SJSA1 (cell line): ENCODE results near the gene SPDEF. TPM values are rescaled to one million over a fixed set of nuclear protein-coding genes. Genes with fewer than 3 reads are reported as not detected.

Experiments
- DNase-seq, 2 experiments: peaks; one replicate each; pipeline ENCODE4 v3.0.0-alpha.2; 2015 to 2020; ENCODE audit warnings: low spot score in 2 of 2, low read depth in 1 of 2
- H3K27ac ChIP-seq: fragments of 250-450 bp; sonication (Bioruptor Pico); 2 replicates; pipeline ENCODE4 v1.5.1; 2020; ENCODE audit warnings: mild to moderate bottlenecking, moderate library complexity
- H3K27me3 ChIP-seq: fragments of 250-450 bp; sonication (Bioruptor Pico); replicated peaks from 2 replicates; pipeline ENCODE4 v1.5.1; 2020; ENCODE audit warnings: mild to moderate bottlenecking, moderate library complexity
- H3K36me3 ChIP-seq: fragments of 250-450 bp; sonication (Bioruptor Pico); 2 replicates; pipeline ENCODE4 v1.5.1; 2020; ENCODE audit warnings: mild to moderate bottlenecking
- H3K4me1 ChIP-seq: fragments of 250-450 bp; sonication (Bioruptor Pico); replicated peaks from 2 replicates; pipeline ENCODE4 v1.6.1; 2021; ENCODE audit warnings: mild to moderate bottlenecking
- H3K4me3 ChIP-seq: fragments of 250-450 bp; sonication (Bioruptor Pico); 2 replicates; pipeline ENCODE4 v1.5.1; 2020; ENCODE audit warnings: mild to moderate bottlenecking
- H3K9me3 ChIP-seq: fragments of 250-450 bp; sonication (Bioruptor Pico); replicated peaks from 2 replicates; pipeline ENCODE4 v1.5.1; 2020; ENCODE audit warnings: mild to moderate bottlenecking
- total RNA-seq: library from RNA; depleted of rRNA; stranded (reverse); fragments of >200 nt; shearing (Covaris generic); gene quantifications from 2 replicates; pipeline ENCODE4 v1.2.3, GENCODE V29; 2014; rRNA removed

Gene SPDEF
- not detected in 2 replicates for total RNA-seq

- Histone ChIP-seq H3K36me3 (no peaks in the 10 kb centered on the region), H3K4me3 (no peak within 1 kb of the TSS), H3K27ac (no peak within 1 kb of the TSS), H3K4me1 (no peaks in the 10 kb centered on the region), H3K27me3 (no peaks in the 10 kb centered on the region), H3K9me3 (no peaks in the 10 kb centered on the region)
- no peak for DNase-seq
These were observed at the start of gene SPDEF for GRCh38 chr6:34556031-34556471. TSS of gene SPDEF (minus strand) at chr6:34556329. CDS start at chr6:34544455, 11,874 bp downstream.

DNA sequence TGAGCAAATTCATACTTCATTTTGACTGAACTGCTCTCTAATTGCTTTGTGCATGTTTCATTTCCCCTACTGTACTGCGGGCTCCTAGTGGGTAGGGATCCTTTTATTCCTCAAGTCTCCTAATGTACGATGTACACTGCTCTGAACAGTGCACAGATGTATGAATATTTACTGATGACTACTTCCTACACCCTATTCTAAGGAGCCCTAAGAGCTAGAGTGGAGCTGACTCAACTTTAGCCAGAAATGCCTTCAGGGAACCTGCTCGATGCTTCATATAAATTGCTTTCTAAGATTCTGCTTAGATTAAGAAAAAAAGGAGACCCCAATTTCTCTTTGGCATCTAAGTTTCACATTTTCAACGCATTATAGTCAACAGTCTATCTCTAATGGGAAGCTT, 47.6 kb upstream of the SPDEF start:
- Histone ChIP-seq H3K4me3 (no peak overlapping the region), H3K9me3 (no peaks in the 10 kb centered on the region), H3K27ac (no peak overlapping the region), H3K4me1 (peaks cover 25% of the 10 kb centered on the region), H3K36me3 (peaks cover 24% of the 10 kb centered on the region), H3K27me3 (no peaks in the 10 kb centered on the region)
- DNase-seq = no peak

GRCh38 chr6:34602318-34603111, 46.4 kb upstream of the SPDEF start:
- no peak overlapping the region for H3K27ac ChIP-seq
- no peak overlapping the region for H3K4me3 ChIP-seq
- no peak for DNase-seq
- no peaks in the 10 kb centered on the region for H3K9me3 ChIP-seq
- H3K36me3 ChIP-seq = peaks cover 21% of the 10 kb centered on the region
- H3K27me3 ChIP-seq = no peaks in the 10 kb centered on the region
- peaks cover 30% of the 10 kb centered on the region for H3K4me1 ChIP-seq

DNA sequence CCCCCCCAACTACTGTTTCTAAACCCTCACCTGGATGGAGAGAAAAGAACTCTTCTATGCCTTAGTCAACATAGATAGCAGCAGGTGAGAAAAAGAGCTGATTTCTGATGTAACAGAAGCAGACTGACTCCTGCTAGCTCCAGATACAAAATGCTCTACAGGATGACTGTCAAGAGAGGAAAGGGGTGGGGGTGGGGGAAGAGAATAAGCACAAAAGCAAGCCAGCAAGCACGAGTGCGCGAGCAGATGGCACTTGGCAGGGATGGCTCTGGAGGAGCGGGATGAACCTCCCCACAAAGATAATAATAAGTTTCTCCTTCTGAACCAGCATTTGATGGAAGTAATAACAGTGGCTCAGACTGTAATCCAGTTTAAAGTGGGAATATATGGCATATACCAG, 45.6 kb upstream of the SPDEF start:
- peaks cover 15% of the 10 kb centered on the region for H3K36me3 ChIP-seq
- no peak overlapping the region for H3K4me3 ChIP-seq
- H3K27me3 ChIP-seq = no peaks in the 10 kb centered on the region
- H3K4me1 ChIP-seq = peaks cover 30% of the 10 kb centered on the region
- DNase-seq = no peak
- H3K9me3 ChIP-seq = no peaks in the 10 kb centered on the region
- no peak overlapping the region for H3K27ac ChIP-seq

DNA sequence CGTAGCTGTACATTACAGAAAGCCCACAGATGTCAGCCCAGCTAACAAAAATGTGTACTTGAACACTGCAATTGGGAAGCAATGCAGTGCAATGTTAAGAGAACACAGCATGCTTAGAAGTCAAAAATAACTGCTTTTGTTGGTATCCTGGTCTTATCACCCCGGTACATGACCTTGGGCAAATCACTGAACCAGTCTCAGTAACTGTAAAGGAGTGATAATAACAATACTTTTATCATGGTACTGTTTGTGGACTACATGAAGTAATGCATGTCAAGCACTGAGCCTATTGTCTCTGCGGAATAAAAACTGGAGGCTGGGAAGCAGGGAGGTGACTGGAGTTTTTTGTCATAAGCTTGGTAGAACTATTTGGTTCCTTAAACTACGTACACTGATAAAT, 44.7 kb upstream of the SPDEF start:
- no peak for DNase-seq
- H3K27ac ChIP-seq = no peak overlapping the region
- H3K4me1 ChIP-seq = peaks cover 35% of the 10 kb centered on the region
- H3K27me3 ChIP-seq = no peaks in the 10 kb centered on the region
- peaks cover 15% of the 10 kb centered on the region for H3K36me3 ChIP-seq
- no peak overlapping the region for H3K4me3 ChIP-seq
- no peaks in the 10 kb centered on the region for H3K9me3 ChIP-seq

- H3K27ac ChIP-seq = no peak overlapping the region
- H3K36me3 ChIP-seq = peaks cover 15% of the 10 kb centered on the region
- DNase-seq = no peak
- H3K4me3 ChIP-seq = no peak overlapping the region
- peaks cover 42% of the 10 kb centered on the region for H3K4me1 ChIP-seq
- no peaks in the 10 kb centered on the region for H3K9me3 ChIP-seq
- no peaks in the 10 kb centered on the region for H3K27me3 ChIP-seq
These were observed 44.0 kb upstream of the SPDEF start for GRCh38 chr6:34600101-34600500.

DNA sequence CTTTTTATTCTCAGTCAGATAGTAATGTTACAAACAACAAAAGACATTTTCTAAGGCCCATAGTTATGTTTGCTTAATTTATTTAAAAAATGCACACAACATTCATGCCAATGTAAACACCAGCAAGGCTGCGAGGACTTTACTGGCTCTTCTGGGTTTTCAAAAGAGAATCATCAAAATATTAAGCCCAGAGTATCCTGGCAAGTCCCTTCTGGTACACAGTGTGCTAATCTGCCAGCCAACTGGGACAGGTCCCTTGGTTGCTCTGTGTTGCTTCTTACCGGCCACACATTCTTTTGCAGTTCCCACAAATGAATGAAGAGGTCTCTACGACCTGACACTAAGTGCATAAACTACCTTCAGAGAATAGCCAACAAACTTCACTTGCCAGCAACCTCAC, 42.6 kb upstream of the SPDEF start:
- H3K27me3 ChIP-seq = no peaks in the 10 kb centered on the region
- no peaks in the 10 kb centered on the region for H3K9me3 ChIP-seq
- no peak overlapping the region for H3K4me3 ChIP-seq
- DNase-seq = peak in 1 of 2 experiments; percentile 44
- H3K36me3 ChIP-seq = peaks cover 14% of the 10 kb centered on the region
- no peak overlapping the region for H3K27ac ChIP-seq
- peaks cover 42% of the 10 kb centered on the region for H3K4me1 ChIP-seq

- DNase-seq = no peak
- Histone ChIP-seq H3K36me3 (peaks cover 11% of the 10 kb centered on the region; the same call in 1 of the 2 replicates), H3K27ac (no peak overlapping the region), H3K9me3 (no peaks in the 10 kb centered on the region), H3K4me1 (peaks cover 40% of the 10 kb centered on the region), H3K27me3 (no peaks in the 10 kb centered on the region), H3K4me3 (no peak overlapping the region)
These were observed 41.6 kb upstream of the SPDEF start for GRCh38 chr6:34597605-34598353.

GRCh38 chr6:34596798-34597197, 40.7 kb upstream of the SPDEF start:
- Histone ChIP-seq H3K9me3 (no peaks in the 10 kb centered on the region), H3K27ac (no peak overlapping the region), H3K4me1 (peaks cover 32% of the 10 kb centered on the region), H3K27me3 (no peaks in the 10 kb centered on the region), H3K4me3 (no peak overlapping the region), H3K36me3 (peaks cover 11% of the 10 kb centered on the region; the same call in 1 of the 2 replicates)
- no peak for DNase-seq

DNA sequence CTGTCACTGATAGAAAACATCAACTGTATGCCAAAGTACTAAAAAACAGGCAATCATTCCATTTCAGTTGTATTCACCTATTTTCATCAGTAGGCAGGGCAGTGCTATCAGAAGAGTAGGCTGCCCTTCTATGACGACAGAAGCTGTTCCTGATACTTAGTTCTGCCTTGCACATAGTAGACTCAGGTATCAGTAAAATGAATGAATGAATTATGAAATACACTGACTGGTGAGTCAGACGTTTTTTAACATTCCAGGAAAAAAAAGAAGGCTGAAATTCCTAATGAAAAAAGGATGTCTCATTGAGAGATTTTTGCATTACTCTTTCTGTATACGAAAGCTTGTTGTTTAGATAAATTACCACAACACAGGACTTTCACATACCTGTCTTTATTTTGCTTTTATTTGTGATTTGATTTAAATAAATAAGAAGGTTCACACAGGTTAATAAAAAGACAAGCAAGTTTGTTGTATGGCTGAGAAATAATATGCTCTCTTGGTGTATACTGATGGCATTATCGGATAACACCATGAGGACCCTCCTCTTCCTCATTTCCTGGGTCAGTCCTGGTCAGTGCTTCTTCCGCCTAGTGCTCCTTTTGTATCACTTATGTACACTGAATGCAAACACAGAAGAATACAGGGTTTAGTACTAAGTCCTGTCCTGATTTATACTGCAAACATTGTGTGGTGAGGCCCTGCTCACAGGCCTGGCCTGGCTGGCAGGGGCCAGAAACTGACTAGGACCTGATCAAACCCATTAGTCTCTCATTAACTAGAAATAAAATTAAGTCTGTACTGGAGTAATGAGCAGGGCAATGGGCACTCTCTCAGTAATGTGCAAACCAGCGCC, 39.4 kb upstream of the SPDEF start:
- no peaks in the 10 kb centered on the region for H3K27me3 ChIP-seq
- no peak overlapping the region for H3K4me3 ChIP-seq
- H3K36me3 ChIP-seq = peaks cover 3% of the 10 kb centered on the region; the same call in 1 of the 2 replicates
- H3K9me3 ChIP-seq = no peaks in the 10 kb centered on the region
- DNase-seq = no peak
- H3K27ac ChIP-seq = no peak overlapping the region
- peaks cover 32% of the 10 kb centered on the region for H3K4me1 ChIP-seq

- DNase-seq = no peak
- Histone ChIP-seq H3K9me3 (no peaks in the 10 kb centered on the region), H3K4me1 (peaks cover 21% of the 10 kb centered on the region), H3K4me3 (no peak overlapping the region), H3K36me3 (peaks cover 11% of the 10 kb centered on the region), H3K27ac (no peak overlapping the region), H3K27me3 (no peaks in the 10 kb centered on the region)
These were observed 37.6 kb upstream of the SPDEF start for GRCh38 chr6:34593701-34594100.

- Histone ChIP-seq H3K4me1 (peaks cover 12% of the 10 kb centered on the region), H3K4me3 (no peak overlapping the region), H3K27me3 (no peaks in the 10 kb centered on the region), H3K9me3 (no peaks in the 10 kb centered on the region), H3K27ac (no peak overlapping the region), H3K36me3 (peaks cover 15% of the 10 kb centered on the region)
- no peak for DNase-seq
These were observed 36.3 kb upstream of the SPDEF start for GRCh38 chr6:34592208-34592952.

DNA sequence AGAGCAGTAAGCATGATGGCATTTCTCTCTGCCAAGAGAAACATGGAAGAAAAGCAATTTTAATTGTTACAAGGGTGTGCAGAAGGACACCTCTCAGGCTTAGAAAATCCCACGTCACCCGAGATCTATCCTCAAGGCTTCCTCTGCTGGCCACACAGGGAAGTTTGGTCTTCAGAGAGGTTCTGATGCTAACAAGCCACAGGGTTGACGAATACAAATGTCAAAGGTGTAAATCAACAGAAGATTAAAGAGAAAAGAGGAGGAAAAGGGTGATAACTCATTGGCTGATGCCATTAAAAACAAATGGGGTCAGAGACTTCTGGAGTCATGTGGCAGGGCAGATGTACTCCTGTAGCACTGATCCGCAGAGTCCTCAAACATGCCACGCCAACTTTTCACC, 33.6 kb upstream of the SPDEF start:
- no peaks in the 10 kb centered on the region for H3K27me3 ChIP-seq
- H3K4me3 ChIP-seq = no peak overlapping the region

More for the DNA sequence above, 33.6 kb upstream of the SPDEF start:
- Histone ChIP-seq H3K4me1 (0 out of 2 replicates have a peak, but pooled peaks cover 4% of the 10 kb centered on the region), H3K9me3 (no peaks in the 10 kb centered on the region), H3K36me3 (peaks cover 27% of the 10 kb centered on the region), H3K27ac (no peak overlapping the region)
- DNase-seq = no peak
